Mesothelial cell of epicardium (in vitro differentiated cells): ENCODE results near the gene MYH11. TPM values are rescaled to one million over a fixed set of nuclear protein-coding genes. Genes with fewer than 3 reads are reported as not detected.

Experiments
- DNase-seq, 2 experiments: peaks; one replicate each; pipeline ENCODE4 v3.0.0; 2021; ENCODE audit warnings: low spot score in 2 of 2; ENCODE audit not compliant: unreplicated experiment in 2 of 2
- H3K27ac Mint-ChIP-seq: 2 replicates; pipeline ENCODE4 v1.8.0; 2021; ENCODE audit warnings: mixed read lengths
- H3K27me3 Mint-ChIP-seq: 2 replicates; pipeline ENCODE4 v1.8.0; 2021; ENCODE audit warnings: low read depth, mixed read lengths
- H3K36me3 Mint-ChIP-seq: 2 replicates; pipeline ENCODE4 v1.8.0; 2021; ENCODE audit warnings: mixed read lengths
- H3K4me1 Mint-ChIP-seq: 2 replicates; pipeline ENCODE4 v1.8.0; 2021; ENCODE audit warnings: mixed read lengths
- H3K4me3 Mint-ChIP-seq: 2 replicates; pipeline ENCODE4 v1.8.0; 2021; ENCODE audit warnings: mild to moderate bottlenecking, moderate library complexity, mixed read lengths
- H3K9me3 Mint-ChIP-seq: 2 replicates; pipeline ENCODE4 v1.8.0; 2021; ENCODE audit warnings: mixed read lengths
- CTCF ChIP-seq: fragments of 200-600 bp; sonication (generic); IDR thresholded peaks from one replicate; pipeline ENCODE4 v1.5.0; 2021; ENCODE audit warnings: antibody characterized with exemption; ENCODE audit not compliant: unreplicated experiment
- total RNA-seq: library from RNA; stranded (reverse); gene quantifications from 3 replicates; pipeline ENCODE4 v1.2.1, GENCODE V29; 2021

Gene MYH11
- total RNA-seq, 1 donor from 2014 or later = 0.58 TPM

- Mint-ChIP-seq H3K4me3 (no peak overlapping the region), H3K36me3 (no peaks in the 10 kb centered on the region), H3K4me1 (no peaks in the 10 kb centered on the region), H3K27me3 (peaks cover 61% of the 10 kb centered on the region), H3K27ac (no peak overlapping the region), H3K9me3 (no peaks in the 10 kb centered on the region)
- TF ChIP-seq CTCF = no peak
- DNase-seq = no peak
These were observed 77.7 kb downstream of the MYH11 start for GRCh38 chr16:15778999-15779614.

GRCh38 chr16:15778204-15778743 is 78.6 kb downstream of the MYH11 start:
- no peak for DNase-seq
- TF ChIP-seq CTCF = no peak
- H3K4me3 Mint-ChIP-seq = no peak overlapping the region
- no peaks in the 10 kb centered on the region for H3K36me3 Mint-ChIP-seq
- peaks cover 64% of the 10 kb centered on the region for H3K27me3 Mint-ChIP-seq
- H3K9me3 Mint-ChIP-seq = no peaks in the 10 kb centered on the region
- H3K4me1 Mint-ChIP-seq = no peaks in the 10 kb centered on the region
- no peak overlapping the region for H3K27ac Mint-ChIP-seq

GRCh38 chr16:15777533-15778203 is 79.2 kb downstream of the MYH11 start:
- peaks cover 63% of the 10 kb centered on the region for H3K27me3 Mint-ChIP-seq
- H3K4me3 Mint-ChIP-seq = no peak overlapping the region
- no peak for DNase-seq
- no peaks in the 10 kb centered on the region for H3K4me1 Mint-ChIP-seq
- H3K27ac Mint-ChIP-seq = no peak overlapping the region
- no peak for TF ChIP-seq CTCF
- no peaks in the 10 kb centered on the region for H3K36me3 Mint-ChIP-seq
- H3K9me3 Mint-ChIP-seq = no peaks in the 10 kb centered on the region

GRCh38 chr16:15776572-15776971 is 80.3 kb downstream of the MYH11 start:
- no peaks in the 10 kb centered on the region for H3K36me3 Mint-ChIP-seq
- H3K4me3 Mint-ChIP-seq = no peak overlapping the region
- TF ChIP-seq CTCF = no peak
- peaks cover 67% of the 10 kb centered on the region for H3K27me3 Mint-ChIP-seq
- H3K27ac Mint-ChIP-seq = no peak overlapping the region
- H3K4me1 Mint-ChIP-seq = no peaks in the 10 kb centered on the region
- DNase-seq = no peak
- H3K9me3 Mint-ChIP-seq = no peaks in the 10 kb centered on the region

- DNase-seq = no peak
- Mint-ChIP-seq H3K4me1 (no peaks in the 10 kb centered on the region), H3K36me3 (no peaks in the 10 kb centered on the region), H3K27me3 (peaks cover 66% of the 10 kb centered on the region), H3K27ac (no peak overlapping the region), H3K4me3 (no peak overlapping the region), H3K9me3 (no peaks in the 10 kb centered on the region)
- no peak for TF ChIP-seq CTCF
These were observed 81.0 kb downstream of the MYH11 start for GRCh38 chr16:15775663-15776304.
